ENCODE results near the gene PDE3A.
"Not testable (repeated sequence)": the region's sequence is repeated elsewhere in the genome, so short reads cannot be mapped to it uniquely, and the experiment has no call there.

PDE3A gene

GRCh38 chr12:20505056-20505455 lies 136.7 kb downstream of the PDE3A start:
- no peak for DNase-seq

GRCh38 chr12:20507056-20507455 lies 138.7 kb downstream of the PDE3A start:
- DNase-seq = no peak

- no peak for DNase-seq
Observed at GRCh38 chr12:20507711-20508110, 139.4 kb downstream of the PDE3A start.

DNA sequence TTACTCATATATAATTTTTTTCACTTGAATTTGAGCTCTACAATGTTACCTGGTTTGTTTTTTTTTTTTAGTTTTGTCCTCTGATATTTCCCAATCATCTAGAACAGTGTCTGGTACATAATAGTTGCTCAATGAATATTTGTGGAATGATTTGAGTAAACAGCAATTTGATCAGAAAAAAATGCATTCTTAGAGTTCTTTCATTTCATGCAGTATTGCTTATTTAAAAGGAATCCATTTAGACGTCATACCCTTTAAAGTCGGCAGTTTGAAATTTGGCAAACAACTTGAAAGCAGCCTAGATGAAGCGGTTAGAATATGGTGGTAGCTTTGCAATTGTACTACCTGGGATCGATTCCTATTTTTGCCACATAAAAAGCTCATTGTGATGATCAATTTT lies 140.0 kb downstream of the PDE3A start:
- no peak for DNase-seq

DNA sequence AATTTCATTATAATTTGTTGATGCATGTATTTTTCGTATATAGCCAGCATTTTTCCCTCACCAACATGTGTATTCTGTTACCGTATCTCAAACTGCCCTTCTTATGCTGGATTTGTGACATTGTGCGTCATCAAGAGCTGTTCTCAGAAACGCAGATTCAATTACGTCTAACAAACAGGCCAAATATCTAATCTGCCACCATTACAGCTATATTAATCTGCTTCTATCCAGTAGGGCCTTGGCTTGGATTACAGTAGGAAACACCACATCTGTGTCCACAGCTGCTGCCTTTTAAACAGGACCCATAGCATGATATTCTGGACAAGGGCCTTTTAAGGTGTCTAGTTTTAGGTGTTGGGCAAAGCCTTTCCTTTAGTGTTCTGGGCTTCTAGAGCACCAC lies 140.6 kb downstream of the PDE3A start:
- DNase-seq = no peak

GRCh38 chr12:20510811-20511210 lies 142.5 kb downstream of the PDE3A start:
- DNase-seq = no peak

- DNase-seq = no peak
Observed at GRCh38 chr12:20513189-20513588, 144.9 kb downstream of the PDE3A start.

DNA sequence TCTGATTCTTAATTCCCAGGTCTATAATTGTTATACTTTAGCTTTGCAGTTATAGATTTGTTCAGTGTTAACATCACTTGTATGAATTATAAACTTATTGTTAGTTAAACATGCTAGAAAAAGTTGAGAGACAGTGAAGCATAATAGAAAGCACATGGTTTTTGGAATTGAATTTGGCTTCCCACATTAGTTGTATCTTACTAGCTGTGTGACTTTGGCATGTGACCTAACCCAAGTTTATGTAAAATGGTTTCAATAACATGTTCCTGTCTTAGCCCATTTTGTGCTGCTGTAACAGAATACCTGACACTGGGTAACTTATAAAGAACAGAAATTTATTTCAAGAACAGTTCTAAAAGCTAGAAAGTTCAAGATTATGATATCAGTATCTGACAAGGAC lies 146.3 kb downstream of the PDE3A start:
- no peak for DNase-seq

DNA sequence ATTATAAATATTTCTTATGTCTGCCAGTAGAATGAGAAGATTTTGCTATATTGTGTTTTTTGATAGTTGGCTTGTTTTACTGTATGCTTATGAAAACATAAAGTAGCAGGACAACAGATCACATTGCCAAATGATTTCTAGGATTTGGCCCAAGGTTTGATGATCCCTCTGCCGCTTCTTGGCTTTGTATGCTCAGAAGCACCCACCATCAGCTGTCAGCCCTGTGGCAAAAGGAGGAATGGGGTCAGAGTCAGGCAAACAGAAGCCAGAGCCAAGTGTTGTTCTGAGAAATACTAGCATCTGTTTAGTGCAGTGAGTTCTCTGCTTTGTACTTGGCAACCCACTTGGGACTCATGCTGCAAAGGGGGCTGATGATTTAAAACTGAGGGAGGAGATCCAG lies 152.2 kb downstream of the PDE3A start:
- DNase-seq = no peak

- no peak for DNase-seq
Observed at GRCh38 chr12:20523658-20524057, 155.3 kb downstream of the PDE3A start.

DNA sequence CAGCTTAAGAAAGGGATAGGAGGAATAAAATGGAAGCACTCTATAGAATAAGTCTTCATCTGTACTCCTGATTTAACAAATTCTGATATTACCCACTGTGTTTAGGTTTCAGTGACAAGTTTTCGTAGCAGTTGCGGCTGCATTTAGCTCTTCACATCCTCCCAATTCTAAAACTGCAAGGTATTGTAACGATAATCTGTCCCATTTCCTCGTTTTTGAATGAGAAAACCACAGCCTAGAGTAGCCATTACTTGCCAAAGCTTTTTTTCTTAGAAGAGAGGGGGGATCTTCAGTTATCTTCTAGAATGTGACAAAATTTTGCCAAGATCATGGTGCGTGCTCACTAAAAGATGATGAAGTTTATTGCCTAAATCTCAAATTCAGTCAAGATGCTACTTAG lies 155.8 kb downstream of the PDE3A start:
- DNase-seq = no peak

DNA sequence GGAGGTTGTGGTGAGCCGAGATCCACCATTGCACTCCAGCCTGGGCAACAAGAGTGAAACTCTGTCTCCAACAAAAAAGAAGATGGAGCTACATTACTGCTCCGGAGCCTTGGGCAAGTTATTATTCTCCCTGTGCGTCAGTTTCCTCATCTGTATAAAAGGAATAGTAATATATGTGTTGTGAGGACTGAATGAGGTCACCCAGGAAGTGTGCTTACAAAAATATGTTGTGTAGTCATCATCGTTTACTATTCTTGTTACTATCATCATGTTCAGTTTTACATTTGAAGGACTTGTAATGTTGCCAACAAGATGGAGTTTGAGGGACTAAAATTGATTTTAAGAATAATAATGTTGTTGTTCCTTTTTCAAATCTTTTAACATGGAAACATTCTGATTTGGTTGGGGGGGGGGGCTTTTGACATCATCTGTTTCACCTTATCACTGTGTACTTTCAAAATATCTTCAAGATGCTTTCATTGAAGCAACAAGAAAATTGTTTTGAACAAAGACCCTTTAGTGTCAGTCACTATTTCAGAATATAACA lies 156.8 kb downstream of the PDE3A start:
- no peak for DNase-seq

- no peak for DNase-seq
Observed at GRCh38 chr12:20527417-20528163, 159.3 kb downstream of the PDE3A start.

DNA sequence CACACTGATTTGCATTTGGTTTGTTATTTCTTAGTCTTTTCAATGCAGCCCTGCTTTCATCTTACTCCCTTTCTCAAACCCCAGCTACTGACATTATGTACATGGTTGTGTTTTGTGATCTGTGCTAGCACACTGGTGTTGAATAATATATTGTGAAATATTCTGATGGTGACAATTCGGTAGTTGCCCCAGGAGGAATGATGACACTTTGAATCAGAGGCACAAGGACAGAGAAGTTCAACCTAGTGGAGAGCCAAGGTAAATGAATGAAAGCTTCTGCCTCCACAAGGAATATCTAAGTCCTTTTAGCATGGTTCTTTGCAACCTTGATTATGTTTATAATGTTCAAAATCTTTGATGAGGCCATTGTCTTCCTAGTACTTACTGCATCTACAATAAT lies 159.9 kb downstream of the PDE3A start:
- DNase-seq = no peak

- DNase-seq = no peak
Observed at GRCh38 chr12:20546267-20546666, 177.9 kb downstream of the PDE3A start.

DNA sequence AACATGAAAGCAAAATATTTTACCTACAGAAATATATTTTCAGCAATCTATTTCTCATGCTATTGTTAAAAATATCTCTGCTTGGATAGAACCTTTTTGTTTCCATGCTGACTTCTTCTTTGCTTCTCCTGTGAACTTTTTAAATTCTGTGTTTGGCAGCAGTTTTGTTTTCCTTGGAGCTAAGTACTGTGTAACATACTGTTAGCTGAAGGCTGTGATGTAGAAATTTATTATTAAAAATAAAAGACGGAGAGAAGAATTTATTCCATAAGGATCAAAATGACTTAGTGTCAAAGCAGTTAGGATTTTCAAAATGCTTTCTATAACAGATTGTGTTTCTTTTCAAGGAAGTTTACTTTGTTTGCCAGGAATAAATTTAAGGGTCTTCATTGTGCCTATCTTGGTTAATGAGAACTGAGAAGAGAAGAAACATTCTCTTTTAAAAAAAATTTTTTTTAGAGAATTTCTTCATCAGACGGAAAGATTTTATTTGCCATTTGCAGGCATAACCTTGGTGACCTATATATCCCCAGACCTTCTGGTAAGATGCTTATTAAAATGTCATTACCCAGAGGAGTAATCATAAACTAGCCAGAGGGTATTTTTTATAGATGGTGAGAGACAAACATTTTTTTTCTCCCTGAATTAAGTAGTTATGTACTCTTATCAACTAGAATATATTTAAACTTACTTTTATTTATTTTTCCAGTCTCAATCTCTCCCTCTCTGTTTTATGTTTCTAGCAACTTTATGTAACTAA lies 179.7 kb downstream of the PDE3A start:
- DNase-seq = no peak

GRCh38 chr12:20548611-20549010 lies 180.3 kb downstream of the PDE3A start:
- no peak for DNase-seq

DNA sequence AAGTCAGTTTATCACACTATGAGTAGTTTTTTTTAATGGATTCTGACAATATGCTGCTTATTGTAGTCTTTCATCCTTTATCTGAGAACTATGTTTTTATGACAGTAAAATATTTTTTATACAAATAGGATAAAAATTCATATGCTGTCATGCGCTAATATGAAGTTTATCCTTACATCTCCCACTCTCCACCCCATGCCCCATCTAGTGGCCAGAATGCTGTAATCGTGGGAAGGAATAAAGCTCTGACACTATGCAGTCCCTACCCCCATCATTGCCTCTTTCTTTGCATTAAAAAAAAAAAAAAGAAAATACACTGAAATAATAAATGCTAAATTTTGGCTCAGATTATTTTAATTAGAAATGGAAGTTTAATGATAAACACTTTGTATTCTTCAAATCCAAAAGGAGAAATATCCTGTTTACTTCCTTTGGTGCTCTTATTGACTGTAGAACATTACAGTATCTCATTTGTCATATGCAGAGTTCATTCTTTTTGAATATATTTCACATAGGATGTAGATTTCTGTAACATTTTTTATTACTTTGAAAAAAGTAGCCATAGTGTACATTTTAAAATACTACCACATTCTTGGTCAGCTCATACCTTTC lies 180.9 kb downstream of the PDE3A start:
- DNase-seq = no peak

GRCh38 chr12:20551742-20552442 lies 183.6 kb downstream of the PDE3A start:
- DNase-seq = not testable (repeated sequence)

GRCh38 chr12:20552586-20552985 lies 184.2 kb downstream of the PDE3A start:
- not testable (repeated sequence) for DNase-seq

DNA sequence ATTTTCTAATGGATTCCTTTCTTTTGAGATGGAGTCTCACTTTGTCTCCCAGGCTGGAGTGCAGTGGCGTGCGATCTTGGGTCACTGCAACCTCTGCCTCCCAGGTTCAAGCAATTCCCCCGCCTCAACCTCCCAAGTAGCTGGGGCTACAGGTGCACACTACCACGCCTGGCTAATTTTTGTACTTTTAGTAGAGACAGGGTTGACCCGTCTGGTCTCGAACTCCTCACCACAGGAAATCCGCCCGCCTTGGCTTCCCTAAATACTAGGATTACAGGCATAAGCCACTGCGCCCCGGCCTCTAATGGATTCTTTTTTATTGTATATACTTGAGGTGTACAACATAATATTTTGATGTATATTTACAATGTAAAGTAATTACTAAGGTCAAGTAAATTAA lies 186.7 kb downstream of the PDE3A start:
- DNase-seq = no peak

- DNase-seq = no peak
Observed at GRCh38 chr12:20555771-20556170, 187.4 kb downstream of the PDE3A start.

- no peak for DNase-seq
Observed at GRCh38 chr12:20557096-20557495, 188.8 kb downstream of the PDE3A start.
